ENCODE data around the gene GGNBP2. TPM values are rescaled to one million over a fixed set of nuclear protein-coding genes. Genes with fewer than 3 reads are reported as not detected.

Gene GGNBP2
- total RNA-seq, 4 donors from 2014 or later: 24.6 to 93.0 (median 51.9) TPM

DNA sequence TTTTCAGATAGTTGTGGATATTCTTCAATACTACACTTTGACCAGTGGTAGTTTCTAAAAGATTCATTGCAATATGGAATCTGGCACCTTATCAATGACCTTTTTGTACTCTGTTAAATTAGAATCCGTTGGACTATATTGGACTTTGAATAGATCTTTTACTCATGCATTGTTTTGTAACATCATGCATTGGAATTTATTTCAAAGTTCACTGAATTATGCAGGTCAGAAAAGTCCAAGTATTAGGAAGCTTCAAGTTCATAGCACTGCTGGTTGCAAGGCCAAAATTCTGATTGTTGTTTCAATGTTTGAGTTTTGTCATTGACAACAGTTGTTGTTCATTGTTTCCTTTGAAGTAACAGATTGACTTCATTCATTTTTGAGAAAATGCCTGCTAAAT is 39.1 kb downstream of the GGNBP2 start:
- no peak for DNase-seq
- Histone ChIP-seq H3K4me3 (no peak overlapping the region), H3K36me3 (no peaks in the 10 kb centered on the region), H3K9me3 (no peaks in the 10 kb centered on the region), H3K4me1 (no peaks in the 10 kb centered on the region), H3K27me3 (no peaks in the 10 kb centered on the region), H3K27ac (no peak overlapping the region)
- no peak for TF ChIP-seq POLR2A (IDR thresholded peaks at IDR 0.05)
- TF ChIP-seq, protein P1, sequence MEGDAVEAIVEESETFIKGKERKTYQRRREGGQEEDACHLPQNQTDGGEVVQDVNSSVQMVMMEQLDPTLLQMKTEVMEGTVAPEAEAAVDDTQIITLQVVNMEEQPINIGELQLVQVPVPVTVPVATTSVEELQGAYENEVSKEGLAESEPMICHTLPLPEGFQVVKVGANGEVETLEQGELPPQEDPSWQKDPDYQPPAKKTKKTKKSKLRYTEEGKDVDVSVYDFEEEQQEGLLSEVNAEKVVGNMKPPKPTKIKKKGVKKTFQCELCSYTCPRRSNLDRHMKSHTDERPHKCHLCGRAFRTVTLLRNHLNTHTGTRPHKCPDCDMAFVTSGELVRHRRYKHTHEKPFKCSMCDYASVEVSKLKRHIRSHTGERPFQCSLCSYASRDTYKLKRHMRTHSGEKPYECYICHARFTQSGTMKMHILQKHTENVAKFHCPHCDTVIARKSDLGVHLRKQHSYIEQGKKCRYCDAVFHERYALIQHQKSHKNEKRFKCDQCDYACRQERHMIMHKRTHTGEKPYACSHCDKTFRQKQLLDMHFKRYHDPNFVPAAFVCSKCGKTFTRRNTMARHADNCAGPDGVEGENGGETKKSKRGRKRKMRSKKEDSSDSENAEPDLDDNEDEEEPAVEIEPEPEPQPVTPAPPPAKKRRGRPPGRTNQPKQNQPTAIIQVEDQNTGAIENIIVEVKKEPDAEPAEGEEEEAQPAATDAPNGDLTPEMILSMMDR (IDR thresholded peaks at IDR 0.05): no peak
- intact Hi-C loops (cut with DNase I; ENCODE audit: low total_unique reads): no loop called here

DNA sequence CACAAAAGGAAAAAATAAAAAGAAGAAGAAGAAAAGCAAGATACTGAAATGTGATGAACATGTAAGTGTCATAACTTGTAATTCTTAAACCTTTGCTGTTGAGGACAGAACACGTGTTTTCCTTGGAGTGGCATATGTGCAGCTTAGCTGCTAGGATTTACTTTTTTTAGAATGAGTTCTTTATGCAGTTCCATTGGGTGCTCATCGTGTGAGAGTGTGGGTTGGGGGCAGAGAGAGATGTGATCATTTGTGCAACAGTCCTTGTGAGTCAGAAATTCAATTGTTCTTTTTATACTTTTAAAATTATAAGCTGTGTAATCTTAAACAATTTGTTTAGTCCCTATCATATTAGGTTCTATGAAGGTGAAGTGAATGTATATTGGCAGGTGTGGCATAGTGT is 41.4 kb downstream of the GGNBP2 start:
- intact Hi-C loops (cut with DNase I; ENCODE audit: low total_unique reads): no loop called here

DNA sequence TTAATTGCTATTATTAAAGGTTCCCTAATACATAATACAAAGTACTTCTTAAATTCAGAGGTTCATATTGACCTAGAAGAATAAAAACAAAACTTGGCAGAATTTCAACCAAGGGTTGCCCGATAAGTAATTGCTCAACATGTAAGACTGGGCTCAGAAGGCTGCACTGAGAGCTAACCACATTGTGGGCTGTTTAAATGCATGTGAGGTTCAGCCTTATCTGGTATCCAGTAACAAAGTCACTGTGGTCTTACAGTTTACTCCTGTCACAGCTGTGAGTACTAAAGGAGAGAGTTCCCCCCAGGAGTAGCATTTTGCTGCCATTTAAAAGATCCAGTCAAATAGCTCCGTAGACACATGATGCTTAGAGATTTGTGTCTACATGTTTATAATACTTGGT is 45.4 kb downstream of the GGNBP2 start:
- Histone ChIP-seq H3K4me3 (no peak overlapping the region), H3K9me3 (no peaks in the 10 kb centered on the region), H3K27ac (no peak overlapping the region), H3K36me3 (no peaks in the 10 kb centered on the region), H3K27me3 (no peaks in the 10 kb centered on the region), H3K4me1 (peaks cover 0 to 10% of the 10 kb centered on the region in 2 donors)
- DNase-seq: no peak
- intact Hi-C loops (cut with DNase I; ENCODE audit: low total_unique reads): no loop called here
- TF ChIP-seq POLR2A (IDR thresholded peaks at IDR 0.05): no peak
- TF ChIP-seq, protein P1 (IDR thresholded peaks at IDR 0.05): no peak

More for the DNA sequence above, 41.4 kb downstream of the GGNBP2 start:
- DNase-seq: no peak
- H3K4me1 ChIP-seq: peaks cover 0 to 2% of the 10 kb centered on the region in 2 donors
- no peak overlapping the region for H3K4me3 ChIP-seq
- TF ChIP-seq, protein P1 (IDR thresholded peaks at IDR 0.05): no peak
- no peak for TF ChIP-seq POLR2A (IDR thresholded peaks at IDR 0.05)
- no peak overlapping the region for H3K27ac ChIP-seq
- H3K9me3 ChIP-seq: no peaks in the 10 kb centered on the region
- H3K27me3 ChIP-seq: no peaks in the 10 kb centered on the region
- H3K36me3 ChIP-seq: no peaks in the 10 kb centered on the region

DNA sequence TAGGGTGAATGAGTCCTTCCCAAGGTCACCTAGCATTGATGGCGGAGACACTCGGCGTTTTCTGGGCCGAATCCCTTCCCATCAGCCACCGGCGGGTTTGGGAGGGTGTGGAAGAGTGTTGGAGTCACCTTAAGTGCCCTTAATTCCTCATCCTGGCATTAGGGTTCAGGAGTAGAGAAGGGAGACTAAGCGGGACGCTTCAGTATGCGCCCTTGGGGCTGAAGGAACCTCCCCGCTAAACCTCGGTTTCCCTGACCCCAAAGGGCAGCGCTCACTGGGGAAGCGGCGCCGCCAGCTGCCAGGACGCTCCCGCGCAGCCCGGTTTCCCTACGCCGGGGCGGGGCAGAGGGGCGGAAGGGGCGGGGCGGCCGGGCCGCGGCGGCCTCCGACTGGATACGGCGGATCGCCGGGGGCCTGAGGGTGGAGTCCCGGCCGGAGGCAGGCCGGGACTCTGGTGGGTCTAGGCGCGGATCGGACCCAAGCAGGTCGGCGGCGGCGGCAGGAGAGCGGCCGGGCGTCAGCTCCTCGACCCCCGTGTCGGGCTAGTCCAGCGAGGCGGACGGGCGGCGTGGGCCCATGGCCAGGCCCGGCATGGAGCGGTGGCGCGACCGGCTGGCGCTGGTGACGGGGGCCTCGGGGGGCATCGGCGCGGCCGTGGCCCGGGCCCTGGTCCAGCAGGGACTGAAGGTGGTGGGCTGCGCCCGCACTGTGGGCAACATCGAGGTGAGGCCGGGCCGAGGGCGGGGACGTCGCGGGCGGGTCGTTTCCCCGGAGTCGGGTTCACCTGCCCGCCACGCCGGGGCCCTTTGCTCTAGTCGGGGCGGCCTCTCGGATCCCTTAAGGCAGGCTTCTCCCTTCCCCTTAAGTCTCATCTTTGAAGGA is 47.0 kb downstream of the GGNBP2 start, which contains the start of gene DHRS11:
Gene DHRS11, plus strand, starts transcription at position 446 of the 882 bp plus-strand sequence. Its CDS starts 131 bp downstream, at position 577.
- H3K4me1 ChIP-seq: peaks cover 0 to 10% of the 10 kb centered on the region in 2 donors
- intact Hi-C loops (cut with DNase I; ENCODE audit: low total_unique reads): no loop called here

More for the DNA sequence above, 47.0 kb downstream of the GGNBP2 start, which contains the start of gene DHRS11:
- peak within 1 kb of the TSS; percentile 35 to 89 for H3K4me3 ChIP-seq
- H3K27ac ChIP-seq: peak within 1 kb of the TSS in 1 of 2 donors; percentile 70
- H3K36me3 ChIP-seq: no peaks in the 10 kb centered on the region
- no peaks in the 10 kb centered on the region for H3K27me3 ChIP-seq
- H3K9me3 ChIP-seq: no peaks in the 10 kb centered on the region
- peak; percentile 72 to 83 for DNase-seq
- TF ChIP-seq, protein P1 (IDR thresholded peaks at IDR 0.05): peak in 1 of 4 experiments; percentile 4
- peak in 1 of 2 donors; percentile 41 for TF ChIP-seq POLR2A (IDR thresholded peaks at IDR 0.05)

All from uterus (tissue), 4 donors.